ENCODE measurements around the gene KRT6B. TPM values are rescaled to one million over a fixed set of nuclear protein-coding genes. Genes with fewer than 3 reads are reported as not detected.

The KRT6B gene
- polyA plus RNA-seq, 1 donor (not counting 4 experiments of a cell fraction or from before 2014, with no cell fraction given), result 2,016 TPM

GRCh38 chr12:52442600-52443061, 9.3 kb downstream of the KRT6B start:
- H2AFZ ChIP-seq (ENCODE audit: control insufficient read depth, low read length), result no peak overlapping the region
- peak overlapping the region; percentile 84 for H3K4me2 ChIP-seq (ENCODE audit: control insufficient read depth, extremely low read depth, insufficient read depth, low read depth, low read length)
- H3K27ac ChIP-seq (ENCODE audit: control insufficient read depth, insufficient read depth, low read length), result peak overlapping the region; percentile 97
- no peaks in the 10 kb centered on the region for H3K27me3 ChIP-seq (ENCODE audit: control insufficient read depth, extremely low read depth, insufficient read depth, low read length)
- H4K20me1 ChIP-seq (ENCODE audit: control insufficient read depth, extremely low read depth, insufficient read depth, low read length), result no peaks in the 10 kb centered on the region
- FAIRE-seq, result peak; percentile 100
- DNase-seq (ENCODE audit: low read depth, low spot score), result peak; percentile 95
- H3K9me1 ChIP-seq (ENCODE audit: control insufficient read depth, extremely low read depth, insufficient read depth, low read length), result no peaks in the 10 kb centered on the region
- peak overlapping the region; percentile 78 for H3K9ac ChIP-seq (ENCODE audit: control insufficient read depth, extremely low read depth, insufficient read depth, low read length)
- no peak for TF ChIP-seq EZH2 (IDR thresholded peaks at IDR 0.05; ENCODE audit: low read length)
- TF ChIP-seq, protein P1, sequence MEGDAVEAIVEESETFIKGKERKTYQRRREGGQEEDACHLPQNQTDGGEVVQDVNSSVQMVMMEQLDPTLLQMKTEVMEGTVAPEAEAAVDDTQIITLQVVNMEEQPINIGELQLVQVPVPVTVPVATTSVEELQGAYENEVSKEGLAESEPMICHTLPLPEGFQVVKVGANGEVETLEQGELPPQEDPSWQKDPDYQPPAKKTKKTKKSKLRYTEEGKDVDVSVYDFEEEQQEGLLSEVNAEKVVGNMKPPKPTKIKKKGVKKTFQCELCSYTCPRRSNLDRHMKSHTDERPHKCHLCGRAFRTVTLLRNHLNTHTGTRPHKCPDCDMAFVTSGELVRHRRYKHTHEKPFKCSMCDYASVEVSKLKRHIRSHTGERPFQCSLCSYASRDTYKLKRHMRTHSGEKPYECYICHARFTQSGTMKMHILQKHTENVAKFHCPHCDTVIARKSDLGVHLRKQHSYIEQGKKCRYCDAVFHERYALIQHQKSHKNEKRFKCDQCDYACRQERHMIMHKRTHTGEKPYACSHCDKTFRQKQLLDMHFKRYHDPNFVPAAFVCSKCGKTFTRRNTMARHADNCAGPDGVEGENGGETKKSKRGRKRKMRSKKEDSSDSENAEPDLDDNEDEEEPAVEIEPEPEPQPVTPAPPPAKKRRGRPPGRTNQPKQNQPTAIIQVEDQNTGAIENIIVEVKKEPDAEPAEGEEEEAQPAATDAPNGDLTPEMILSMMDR (optimal IDR thresholded peaks at IDR 0.05 in 1 of 3, IDR thresholded peaks at IDR 0.05 in 1 of 3, conservative IDR thresholded peaks at IDR 0.05 in 1 of 3; ENCODE audit: extremely low read depth in 1 of 3, insufficient read depth in 2 of 3, low read length in 3 of 3), result peak; percentile 41 to 64 (median 45)
- peak overlapping the region in 1 of 3 experiments; percentile 26 for H3K4me3 ChIP-seq (ENCODE audit: control insufficient read depth in 2 of 3, extremely low read depth in 1 of 3, insufficient read depth in 2 of 3, low read depth in 1 of 3, low read length in 3 of 3)
- no peaks in the 10 kb centered on the region for H3K9me3 ChIP-seq (ENCODE audit: control insufficient read depth, low read depth, low read length)
- dilution Hi-C loops (cut with MboI; ENCODE audit: extremely low pct_ligation_motif_present, low sequenced_read_pairs), result no loop called here
- peaks cover 4 to 6% of the 10 kb centered on the region in 2 experiments for H3K36me3 ChIP-seq (ENCODE audit: control insufficient read depth in 2 of 2, extremely low read depth in 1 of 2, insufficient read depth in 2 of 2, low read length in 2 of 2)
- no peaks in the 10 kb centered on the region for H3K79me2 ChIP-seq (ENCODE audit: control insufficient read depth, insufficient read depth, low read length)
- peaks cover 61% of the 10 kb centered on the region for H3K4me1 ChIP-seq (ENCODE audit: control insufficient read depth, extremely low read depth, insufficient read depth, low read length)

- Histone ChIP-seq H3K4me2 (ENCODE audit: control insufficient read depth, extremely low read depth, insufficient read depth, low read depth, low read length) (peak overlapping the region; percentile 84), H3K27ac (ENCODE audit: control insufficient read depth, insufficient read depth, low read length) (peak overlapping the region; percentile 97), H3K9ac (ENCODE audit: control insufficient read depth, extremely low read depth, insufficient read depth, low read length) (peak overlapping the region; percentile 78), H2AFZ (ENCODE audit: control insufficient read depth, low read length) (no peak overlapping the region), H3K4me3 (ENCODE audit: control insufficient read depth in 2 of 3, extremely low read depth in 1 of 3, insufficient read depth in 2 of 3, low read depth in 1 of 3, low read length in 3 of 3) (peak overlapping the region in 2 of 3 experiments; percentile 24 to 47), H3K36me3 (ENCODE audit: control insufficient read depth in 2 of 2, extremely low read depth in 1 of 2, insufficient read depth in 2 of 2, low read length in 2 of 2) (peaks cover 0 to 2% of the 10 kb centered on the region in 2 experiments), H3K4me1 (ENCODE audit: control insufficient read depth, extremely low read depth, insufficient read depth, low read length) (peaks cover 73% of the 10 kb centered on the region), H3K9me1 (ENCODE audit: control insufficient read depth, extremely low read depth, insufficient read depth, low read length) (no peaks in the 10 kb centered on the region), H3K79me2 (ENCODE audit: control insufficient read depth, insufficient read depth, low read length) (peaks cover 2% of the 10 kb centered on the region), H4K20me1 (ENCODE audit: control insufficient read depth, extremely low read depth, insufficient read depth, low read length) (no peaks in the 10 kb centered on the region), H3K27me3 (ENCODE audit: control insufficient read depth, extremely low read depth, insufficient read depth, low read length) (no peaks in the 10 kb centered on the region), H3K9me3 (ENCODE audit: control insufficient read depth, low read depth, low read length) (no peaks in the 10 kb centered on the region)
- DNase-seq (ENCODE audit: low read depth, low spot score) (no peak), FAIRE-seq (no peak)
- dilution Hi-C loops (cut with MboI; ENCODE audit: extremely low pct_ligation_motif_present, low sequenced_read_pairs), result no loop called here
- no peak for TF ChIP-seq EZH2 (IDR thresholded peaks at IDR 0.05; ENCODE audit: low read length)
- TF ChIP-seq, protein P1 (optimal IDR thresholded peaks at IDR 0.05 in 1 of 3, IDR thresholded peaks at IDR 0.05 in 1 of 3, conservative IDR thresholded peaks at IDR 0.05 in 1 of 3; ENCODE audit: extremely low read depth in 1 of 3, insufficient read depth in 2 of 3, low read length in 3 of 3), result no peak
These were observed 10.5 kb downstream of the KRT6B start for GRCh38 chr12:52441320-52441911.

Measured in keratinocyte (primary cell).